Spinal cord (tissue), 10 donors: Measurements from ENCODE around the gene GFY. TPM values are rescaled to one million over a fixed set of nuclear protein-coding genes. Genes with fewer than 3 reads are reported as not detected.
A peak's percentile ranks its signal among the peaks of the same experiment; 100 is the strongest.
"Not testable (repeated sequence)": the region's sequence is repeated elsewhere in the genome, so short reads cannot be mapped to it uniquely, and the experiment has no call there.

Experiments used
- DNase-seq, 6 donors: peaks; one replicate each; pipeline versions ENCODE4 v3.0.0 to v3.0.0-alpha.2; 2013 to 2015; ENCODE audit warnings: low spot score in 6 of 6, low read depth in 4 of 6
- H3K27ac ChIP-seq: one replicate; pipeline ENCODE4 v1.5.1; 2013; ENCODE audit warnings: low read depth, low read length, control low read depth
- H3K27me3 ChIP-seq: one replicate; pipeline ENCODE4 v1.6.1; 2013; ENCODE audit warnings: low read length; ENCODE audit not compliant: control insufficient read depth, insufficient read depth
- H3K36me3 ChIP-seq: one replicate; pipeline ENCODE4 v1.6.1; 2013; ENCODE audit warnings: low read length; ENCODE audit not compliant: control insufficient read depth, insufficient read depth
- H3K4me1 ChIP-seq: one replicate; pipeline ENCODE4 v1.6.1; 2013; ENCODE audit warnings: low read length; ENCODE audit not compliant: control insufficient read depth, insufficient read depth
- H3K4me3 ChIP-seq: one replicate; pipeline ENCODE4 v1.5.1; 2013; ENCODE audit warnings: low read depth, low read length, control low read depth
- H3K9me3 ChIP-seq: one replicate; pipeline ENCODE4 v1.6.1; 2013; ENCODE audit warnings: low read length; ENCODE audit not compliant: control insufficient read depth, insufficient read depth
- WGBS: methylation state at CpG from one replicate; pipeline ENCODE4 v1.1.5; 2013; ENCODE audit warnings: missing lambda C conversion rate; ENCODE audit not compliant: insufficient coverage; 5-methylcytosine and 5-hydroxymethylcytosine counted together
- polyA plus RNA-seq, 2 donors: library from polyadenylated mRNA; unstranded; fragments of 120-200 nt; gene quantifications; one replicate each; pipeline ENCODE4 v1.2.1, GENCODE V29; 2013; ENCODE audit not compliant: insufficient read length in 2 of 2
- total RNA-seq, 2 donors: library from RNA; depleted of rRNA in 1 of 2; stranded (reverse); fragments of 120-200 nt in 1 of 2; fragments of >200 nt in 1 of 2; gene quantifications; one replicate each; pipeline versions ENCODE4 v1.2.3 to v1.2.4, GENCODE V29; 2013 to 2014
- donor health status: healthy.

The GFY gene
- total and polyA plus RNA-seq, 4 donors, result 0.54 TPM; not detected in 2

- Histone ChIP-seq H3K4me3 (no peak overlapping the region), H3K9me3 (no peaks in the 10 kb centered on the region)
Observed at GRCh38 chr19:49462492-49462891, 37.3 kb downstream of the GFY start.

GRCh38 chr19:49463960-49464740 lies 39.0 kb downstream of the GFY start:
- H3K36me3 ChIP-seq, result peaks cover 75% of the 10 kb centered on the region
- no peak for DNase-seq
- no peaks in the 10 kb centered on the region for H3K4me1 ChIP-seq
- H3K4me3 ChIP-seq, result no peak overlapping the region
- 89% methylated on average over 33 of the region's 39 CpGs for WGBS
- no peaks in the 10 kb centered on the region for H3K27me3 ChIP-seq
- H3K27ac ChIP-seq, result no peak overlapping the region
- no peaks in the 10 kb centered on the region for H3K9me3 ChIP-seq

More at GRCh38 chr19:49462492-49462891, 37.3 kb downstream of the GFY start:
- Histone ChIP-seq H3K36me3 (peaks cover 71% of the 10 kb centered on the region), H3K27ac (no peak overlapping the region), H3K4me1 (no peaks in the 10 kb centered on the region), H3K27me3 (no peaks in the 10 kb centered on the region)
- no peak for DNase-seq
- WGBS, result 93% methylated on average over 12 of the region's 12 CpGs

GRCh38 chr19:49465371-49465770 lies 40.2 kb downstream of the GFY start:
- peaks cover 71% of the 10 kb centered on the region for H3K36me3 ChIP-seq
- DNase-seq, result no peak
- H3K27ac ChIP-seq, result no peak overlapping the region
- WGBS, result 91% methylated on average over 2 of the region's 3 CpGs
- H3K9me3 ChIP-seq, result no peaks in the 10 kb centered on the region
- H3K27me3 ChIP-seq, result no peaks in the 10 kb centered on the region
- H3K4me3 ChIP-seq, result no peak overlapping the region
- no peaks in the 10 kb centered on the region for H3K4me1 ChIP-seq

GRCh38 chr19:49468199-49468598 lies 43.0 kb downstream of the GFY start:
- H3K27me3 ChIP-seq, result no peaks in the 10 kb centered on the region
- H3K4me1 ChIP-seq, result no peaks in the 10 kb centered on the region
- no peaks in the 10 kb centered on the region for H3K9me3 ChIP-seq
- H3K36me3 ChIP-seq, result peaks cover 56% of the 10 kb centered on the region
- 87% methylated on average over 19 of the region's 19 CpGs for WGBS
- H3K4me3 ChIP-seq, result no peak overlapping the region
- DNase-seq, result no peak
- no peak overlapping the region for H3K27ac ChIP-seq

GRCh38 chr19:49468746-49469447 lies 43.7 kb downstream of the GFY start:
- H3K9me3 ChIP-seq, result no peaks in the 10 kb centered on the region
- H3K27ac ChIP-seq, result no peak overlapping the region
- WGBS, result 62% methylated on average over 13 of the region's 15 CpGs
- H3K4me1 ChIP-seq, result peaks cover 6% of the 10 kb centered on the region
- H3K27me3 ChIP-seq, result no peaks in the 10 kb centered on the region
- no peak overlapping the region for H3K4me3 ChIP-seq
- H3K36me3 ChIP-seq, result peaks cover 54% of the 10 kb centered on the region
- peak in 1 of 6 donors; percentile 50 for DNase-seq

GRCh38 chr19:49469828-49470614 lies 44.8 kb downstream of the GFY start:
- peaks cover 13% of the 10 kb centered on the region for H3K4me1 ChIP-seq
- H3K36me3 ChIP-seq, result peaks cover 42% of the 10 kb centered on the region
- no peaks in the 10 kb centered on the region for H3K9me3 ChIP-seq
- WGBS, result 92% methylated on average over 18 of the region's 25 CpGs
- DNase-seq, result peak in 1 of 6 donors; percentile 31
- H3K27ac ChIP-seq, result no peak overlapping the region
- H3K27me3 ChIP-seq, result peaks cover 2% of the 10 kb centered on the region
- H3K4me3 ChIP-seq, result no peak overlapping the region

GRCh38 chr19:49470615-49470978 lies 45.4 kb downstream of the GFY start:
- 91% methylated on average over 8 of the region's 8 CpGs for WGBS
- Histone ChIP-seq H3K9me3 (no peaks in the 10 kb centered on the region), H3K4me1 (peaks cover 13% of the 10 kb centered on the region), H3K36me3 (peaks cover 37% of the 10 kb centered on the region), H3K27me3 (peaks cover 2% of the 10 kb centered on the region), H3K27ac (no peak overlapping the region), H3K4me3 (no peak overlapping the region)
- DNase-seq, result no peak

- Histone ChIP-seq H3K27me3 (peaks cover 2% of the 10 kb centered on the region), H3K9me3 (no peaks in the 10 kb centered on the region), H3K36me3 (peaks cover 21% of the 10 kb centered on the region), H3K4me1 (peaks cover 20% of the 10 kb centered on the region), H3K27ac (no peak overlapping the region), H3K4me3 (no peak overlapping the region)
- whole genome bisulfite sequencing, result 91% methylated on average over 8 of the region's 9 CpGs
- no peak for DNase-seq
Observed at GRCh38 chr19:49472936-49473335, 47.7 kb downstream of the GFY start.

- H3K9me3 ChIP-seq, H3K27ac ChIP-seq, H3K27me3 ChIP-seq, DNase-seq: not testable (repeated sequence)
- H3K4me3 ChIP-seq, result peak overlapping the region; percentile 72
- peaks cover 21% of the 10 kb centered on the region for H3K4me1 ChIP-seq
- H3K36me3 ChIP-seq, result peaks cover 16% of the 10 kb centered on the region
- WGBS, result 89% methylated on average over 9 of the region's 9 CpGs
Observed at GRCh38 chr19:49473501-49473867, 48.3 kb downstream of the GFY start.
